GM21367 (cell line): ENCODE measurements around the gene GPC3.

ENCODE experiments used
- ATAC-seq: cut with Tn5 transposase; IDR thresholded peaks from one replicate; pipeline ENCODE4 v1.9.1; 2021; ENCODE audit not compliant: unreplicated experiment

GPC3 gene

DNA sequence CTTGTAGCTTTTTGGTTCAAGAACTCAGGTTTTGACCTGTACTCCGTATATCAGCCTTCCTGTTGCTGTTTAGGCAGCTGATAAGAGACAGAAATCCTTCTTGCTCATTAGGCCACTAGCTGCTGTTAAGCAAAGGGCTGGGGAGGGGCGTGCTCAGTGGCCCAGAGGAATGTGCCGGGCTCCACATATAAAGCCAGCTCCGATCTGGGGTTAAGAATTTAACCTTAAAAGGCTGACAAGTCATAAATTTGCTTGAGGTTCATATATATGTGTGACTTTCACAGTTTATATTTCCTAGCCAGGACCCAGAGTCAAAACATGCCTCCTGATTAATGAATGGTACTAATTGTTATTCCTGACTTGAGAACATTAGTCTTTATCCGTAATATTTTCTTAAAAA, 15.3 kb downstream of the GPC3 start:
- ATAC-seq: no peak

DNA sequence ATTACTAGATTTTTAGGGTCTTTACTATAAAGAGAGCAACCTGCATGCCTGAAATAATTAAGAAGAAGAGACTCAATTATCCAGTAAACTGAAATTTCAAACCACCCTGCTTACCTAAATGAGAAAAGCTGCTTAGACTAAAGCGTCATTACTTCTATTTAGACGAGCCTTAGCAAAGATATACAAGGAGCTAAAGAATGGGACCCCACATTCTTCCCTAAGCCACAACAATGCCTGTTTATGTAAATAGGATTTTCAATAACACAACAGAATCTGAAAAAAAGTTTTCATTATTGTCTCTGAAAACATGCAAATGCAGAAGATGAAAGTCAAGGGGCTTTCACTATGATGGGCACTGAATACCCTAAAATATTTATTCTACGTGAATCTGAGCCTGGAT, 16.2 kb downstream of the GPC3 start:
- ATAC-seq: no peak

DNA sequence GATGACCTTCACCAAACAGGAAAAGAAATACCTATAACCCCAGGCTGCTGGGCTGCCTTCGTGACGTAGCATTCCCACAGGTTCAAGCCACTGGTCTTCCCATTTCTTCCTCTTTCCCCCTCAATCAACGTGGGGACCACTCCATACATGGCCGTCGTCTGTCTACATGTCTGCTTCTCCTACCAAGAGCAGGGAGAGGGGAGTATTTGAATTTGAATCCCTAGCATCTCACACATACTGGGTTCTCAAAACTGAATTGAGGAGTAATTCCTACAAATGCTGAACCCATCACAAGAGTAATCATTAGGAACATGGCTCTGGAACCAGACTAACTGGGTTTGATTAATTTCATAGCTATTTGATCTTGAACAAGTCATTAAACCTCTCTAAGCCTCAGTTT, 17.3 kb downstream of the GPC3 start:
- ATAC-seq: no peak

DNA sequence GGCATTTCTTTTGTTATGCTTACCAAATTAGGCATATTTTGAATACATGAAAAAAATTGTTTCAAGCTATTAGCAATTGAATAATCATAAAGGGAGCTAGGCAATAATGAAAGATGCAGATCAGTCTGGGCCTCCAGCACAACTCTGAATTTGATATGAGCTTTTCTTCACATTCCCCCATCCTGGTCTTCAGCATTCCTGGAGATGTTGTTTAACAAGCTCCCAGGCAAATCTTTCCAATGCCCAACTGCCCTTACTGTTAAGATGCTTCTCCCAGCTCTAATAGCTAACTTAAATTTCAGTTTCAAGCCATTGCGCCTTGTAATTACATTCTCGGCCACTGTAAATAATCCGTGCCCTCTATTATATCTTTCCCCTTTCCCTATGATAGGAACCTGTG, 19.2 kb downstream of the GPC3 start:
- ATAC-seq: no peak

DNA sequence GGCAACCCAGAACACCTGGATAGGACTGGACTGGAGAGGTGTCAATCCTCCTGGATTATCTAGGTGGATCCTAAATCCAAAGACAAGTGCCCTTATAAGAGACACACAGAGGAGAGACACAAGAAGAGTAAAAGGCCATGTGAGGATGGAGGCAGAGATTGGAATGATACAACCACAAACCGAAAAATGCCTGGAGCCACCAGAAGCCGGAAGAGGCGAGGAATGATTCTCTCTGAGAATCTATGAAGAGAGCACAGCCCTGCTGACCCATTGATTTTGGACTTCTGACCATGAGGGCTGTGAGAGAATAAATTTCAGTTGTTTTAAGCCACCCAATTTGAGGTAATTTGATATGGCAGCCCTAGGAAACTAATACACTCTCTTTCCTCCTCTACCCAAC, 20.1 kb downstream of the GPC3 start:
- ATAC-seq: no peak

DNA sequence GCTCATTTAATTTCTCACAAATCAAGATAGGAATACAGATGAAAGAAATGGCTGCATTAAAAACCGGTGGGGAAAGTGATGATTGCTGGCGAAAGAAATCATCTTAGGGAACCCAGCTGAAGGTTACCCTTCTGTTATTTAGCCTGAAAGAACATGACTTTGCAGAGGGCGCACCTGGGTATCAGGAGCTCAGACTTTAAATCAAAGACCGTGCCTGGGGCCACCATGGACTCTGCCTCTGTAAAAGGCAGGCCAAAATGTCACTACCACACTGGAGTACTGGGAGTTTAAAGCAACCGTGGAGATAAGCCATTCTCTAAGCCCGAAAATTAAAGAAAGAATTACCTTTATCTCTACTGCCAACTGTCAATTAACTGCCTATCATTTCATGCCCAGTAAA, 24.3 kb downstream of the GPC3 start:
- no peak for ATAC-seq

DNA sequence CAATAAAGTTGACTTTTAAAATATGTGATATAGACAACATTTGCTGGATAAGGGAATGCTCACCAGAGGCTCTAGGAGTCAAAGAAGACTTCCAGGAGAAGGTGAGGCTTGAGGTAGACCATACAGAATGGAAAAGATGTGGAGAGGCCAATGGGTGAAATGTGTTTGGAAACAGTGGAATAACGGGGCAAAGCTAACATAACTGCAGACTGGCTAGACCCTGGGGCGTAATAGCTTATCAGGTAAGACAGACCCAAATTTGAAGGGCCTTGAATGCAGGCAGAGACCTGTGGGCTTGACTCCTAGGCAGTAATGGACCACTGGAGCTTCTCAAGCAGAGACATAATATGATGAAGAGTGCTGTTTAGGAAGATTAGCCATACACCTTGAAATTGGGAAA, 25.4 kb downstream of the GPC3 start:
- no peak for ATAC-seq

DNA sequence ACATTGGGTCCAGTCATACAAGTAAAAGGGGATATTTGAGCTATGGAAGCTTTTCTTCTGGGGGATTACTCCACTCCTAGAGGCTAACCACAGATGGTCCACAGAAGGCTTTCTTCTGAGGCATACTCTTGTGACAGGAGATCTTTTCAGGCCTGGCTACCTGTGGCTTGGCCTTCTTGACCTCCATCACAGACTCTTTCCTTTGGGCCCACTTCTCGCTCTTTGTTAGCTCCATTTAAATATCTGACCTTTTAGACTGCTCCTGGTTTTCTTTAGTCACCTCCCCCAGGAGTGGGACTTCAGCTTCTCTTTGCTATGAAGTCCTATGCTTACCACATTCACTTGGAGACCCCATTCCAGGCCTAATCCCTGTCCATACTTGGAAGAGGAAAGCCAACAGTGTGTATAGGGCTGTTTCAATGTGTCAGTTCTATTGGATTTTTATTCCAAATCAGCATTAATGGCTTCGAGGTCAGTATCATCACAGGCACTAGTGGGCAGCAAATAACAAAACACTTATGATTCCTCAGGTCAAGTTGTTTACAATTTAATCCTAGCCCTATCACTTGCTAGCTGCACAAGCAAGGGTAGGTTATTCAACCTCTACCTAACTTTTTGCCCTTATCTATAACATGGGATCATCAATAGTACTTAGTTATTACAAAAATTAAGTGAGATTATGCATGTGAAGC, 26.3 kb downstream of the GPC3 start:
- no peak for ATAC-seq

DNA sequence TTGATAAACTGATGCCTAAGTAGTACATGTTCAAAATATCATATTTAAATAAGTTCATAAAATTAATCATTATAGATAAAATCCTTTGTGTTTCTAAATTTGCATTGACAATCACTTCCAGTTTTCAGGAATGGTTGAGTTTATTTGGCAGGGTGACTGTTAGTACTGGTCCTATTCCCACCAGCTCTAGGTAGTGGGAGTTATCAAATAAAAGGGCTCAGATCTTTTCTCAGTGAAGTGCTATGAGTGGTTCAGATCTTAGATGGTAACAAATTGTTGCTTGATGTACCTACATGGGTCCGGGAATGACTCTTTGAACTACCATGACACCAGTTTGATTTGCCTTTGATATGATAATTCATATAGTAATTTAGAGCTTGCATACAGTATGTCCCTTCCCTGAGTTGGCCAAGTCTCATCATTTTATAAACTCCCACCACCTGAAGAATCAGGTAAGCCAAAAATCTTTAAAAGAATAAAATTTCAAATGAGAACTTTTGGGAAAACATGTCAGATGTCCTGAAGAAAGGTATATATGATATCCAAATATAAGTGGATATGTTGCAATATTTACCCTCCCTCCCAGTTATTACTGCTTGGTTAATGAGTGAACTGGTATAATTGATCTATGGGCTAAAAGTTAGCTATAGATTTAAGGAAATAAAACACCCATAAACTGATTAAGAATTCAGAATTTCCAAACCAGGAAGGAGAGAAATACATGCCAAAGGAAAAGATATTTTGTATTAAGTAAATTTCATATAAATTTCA, 28.6 kb downstream of the GPC3 start:
- no peak for ATAC-seq

DNA sequence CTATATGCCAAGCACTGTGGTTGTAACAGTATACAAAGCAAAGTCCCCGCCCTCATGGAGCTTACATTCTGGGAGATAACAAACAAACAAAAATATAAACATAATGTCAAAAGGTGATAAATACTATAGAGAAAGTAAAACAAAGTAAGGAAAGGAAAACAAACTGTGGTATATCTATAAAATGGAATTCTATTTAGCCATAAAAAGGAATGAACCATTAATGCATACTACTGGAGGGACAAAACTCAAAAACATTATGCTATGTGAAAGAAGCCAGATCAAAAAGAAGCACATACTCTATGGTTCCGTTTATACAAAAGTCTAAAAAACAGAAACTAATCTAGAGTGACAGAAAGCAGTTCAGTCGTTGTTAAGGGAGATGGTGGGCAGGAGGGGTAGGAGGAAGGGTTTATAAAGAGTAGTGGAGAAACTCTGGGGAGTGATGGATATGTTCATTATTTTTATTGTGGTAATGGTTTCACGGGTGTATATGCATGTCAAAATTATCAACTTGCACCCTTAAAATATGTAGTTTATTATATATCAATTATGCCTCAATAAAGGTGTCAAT, 31.5 kb downstream of the GPC3 start:
- ATAC-seq: no peak

DNA sequence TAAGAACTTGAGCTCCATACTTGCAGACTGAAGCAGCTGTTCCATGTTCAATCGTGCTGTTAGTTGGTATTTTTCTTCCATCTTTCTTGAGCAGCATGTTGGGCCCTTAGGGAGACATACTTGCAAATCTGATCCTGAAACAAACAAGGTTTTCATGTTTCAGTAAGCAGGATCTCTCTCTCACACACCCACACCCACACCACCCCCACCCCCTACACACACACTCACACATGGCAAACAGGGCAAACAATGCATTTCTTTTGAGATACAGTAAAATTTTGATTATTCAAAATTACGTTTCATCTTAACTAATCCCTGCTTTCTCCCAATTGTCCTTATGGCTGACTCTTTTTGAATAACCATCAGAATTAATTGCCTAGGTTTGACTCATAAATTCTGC, 32.3 kb downstream of the GPC3 start:
- no peak for ATAC-seq

DNA sequence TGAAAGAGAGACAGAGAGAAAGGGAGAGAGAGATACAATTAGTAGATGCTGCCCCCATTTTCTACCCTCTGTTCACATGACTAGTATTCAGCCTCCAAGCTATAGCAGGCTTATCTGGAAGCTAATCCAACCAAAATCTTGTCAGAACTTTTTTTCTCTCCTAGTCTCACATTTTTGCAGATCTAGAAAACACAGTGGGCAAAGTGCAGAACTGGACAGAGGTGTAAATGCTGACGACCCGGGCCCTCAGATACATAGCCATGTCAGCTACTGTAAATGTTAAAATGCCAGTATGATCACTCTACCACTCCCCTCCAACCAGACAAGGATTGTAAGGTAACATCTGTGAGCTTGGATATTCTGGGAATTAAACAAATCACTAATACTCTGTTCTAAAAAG, 34.3 kb downstream of the GPC3 start:
- ATAC-seq: no peak

DNA sequence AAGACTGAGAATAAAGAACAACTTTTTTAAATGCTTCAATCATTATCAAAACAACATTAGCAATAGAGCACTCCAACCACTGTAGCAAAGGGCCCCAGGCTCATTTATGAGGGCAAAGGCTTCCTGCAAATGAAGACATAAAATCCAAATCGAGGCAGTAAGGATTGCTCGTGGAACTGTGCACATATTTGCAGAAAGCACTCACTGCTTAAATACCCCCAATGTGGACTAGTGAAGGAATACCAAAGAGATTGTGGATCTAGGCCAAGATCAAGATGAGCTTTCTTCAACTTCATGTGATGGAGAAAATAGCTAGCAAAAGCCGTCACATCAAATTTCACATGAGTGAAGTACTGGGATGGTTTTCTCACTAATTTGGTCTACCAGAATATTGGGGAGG, 35.2 kb downstream of the GPC3 start:
- ATAC-seq: no peak

DNA sequence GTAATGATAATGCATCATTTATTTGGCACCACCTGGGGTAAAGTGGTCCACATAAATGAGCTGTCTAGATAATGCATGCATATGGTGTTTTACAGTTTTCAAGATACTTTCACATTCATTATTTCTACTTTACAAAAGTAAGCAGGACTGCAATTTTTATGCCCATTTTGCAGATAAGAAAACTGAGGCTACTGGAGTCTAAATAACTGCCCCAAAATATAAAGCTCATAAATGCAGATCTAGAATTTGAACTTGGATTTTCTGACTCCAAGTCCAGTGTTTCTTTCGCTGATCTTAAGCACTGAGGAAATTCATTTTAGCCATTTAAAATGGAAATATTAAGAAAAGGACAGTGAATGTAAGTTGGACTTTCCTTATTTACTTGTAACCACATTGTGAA, 36.5 kb downstream of the GPC3 start:
- ATAC-seq: no peak

DNA sequence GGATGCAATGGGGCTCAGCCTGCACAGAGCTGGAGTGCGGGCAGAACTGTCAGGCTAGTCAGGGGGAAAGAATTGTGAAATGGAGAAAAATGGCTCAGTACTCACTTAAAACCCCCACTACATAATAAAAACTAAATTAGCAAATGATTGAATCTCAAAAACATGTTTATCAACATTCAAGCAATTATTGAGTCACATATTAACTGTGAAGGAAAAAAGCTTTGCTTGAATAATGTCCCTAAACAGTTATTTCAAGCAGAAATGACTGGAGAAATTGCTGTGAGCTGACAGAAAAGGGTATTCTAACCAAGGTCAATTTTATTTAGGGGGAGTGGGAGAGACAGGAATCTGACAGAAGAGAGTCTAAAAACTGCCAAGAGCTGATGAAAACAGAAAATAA, 37.4 kb downstream of the GPC3 start:
- no peak for ATAC-seq

DNA sequence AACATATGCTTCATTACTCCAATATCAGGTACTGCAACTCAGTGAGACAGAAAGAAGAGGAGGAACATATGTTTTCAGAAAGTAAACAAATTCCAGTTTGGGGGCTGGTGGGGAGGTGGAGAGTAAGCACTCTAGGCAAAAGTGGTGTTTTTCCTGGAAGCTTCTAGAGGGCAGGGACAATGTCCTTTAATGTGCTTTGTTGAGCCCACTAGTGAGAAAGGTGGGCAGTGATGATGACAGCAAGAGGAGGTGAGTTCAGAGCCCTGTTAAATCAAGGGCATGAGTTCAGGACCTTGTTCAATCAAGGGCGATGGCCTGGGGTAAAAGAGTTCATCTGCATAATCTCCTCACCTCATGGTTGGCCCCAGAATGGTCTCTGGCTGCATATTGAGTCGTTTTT, 38.4 kb downstream of the GPC3 start:
- no peak for ATAC-seq

DNA sequence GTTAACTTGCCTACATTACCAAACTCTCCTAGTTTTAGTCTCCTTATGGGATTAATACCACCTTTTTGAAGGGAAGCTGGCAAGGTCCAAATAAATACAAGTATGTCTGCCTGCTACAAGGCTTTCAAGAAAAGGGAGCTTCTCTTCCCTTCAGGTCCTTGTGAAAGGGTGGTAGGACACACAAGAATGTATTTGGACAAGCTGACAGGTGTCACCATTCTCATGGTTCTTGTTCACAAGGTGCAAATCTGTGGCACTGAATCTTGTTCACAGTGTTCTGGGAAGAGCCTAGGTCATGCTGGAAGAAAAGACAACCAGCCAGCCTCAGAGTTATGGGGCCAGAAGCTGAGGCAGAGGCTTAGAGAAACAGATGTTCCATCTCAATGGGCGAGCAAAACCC, 41.9 kb downstream of the GPC3 start:
- ATAC-seq: no peak

DNA sequence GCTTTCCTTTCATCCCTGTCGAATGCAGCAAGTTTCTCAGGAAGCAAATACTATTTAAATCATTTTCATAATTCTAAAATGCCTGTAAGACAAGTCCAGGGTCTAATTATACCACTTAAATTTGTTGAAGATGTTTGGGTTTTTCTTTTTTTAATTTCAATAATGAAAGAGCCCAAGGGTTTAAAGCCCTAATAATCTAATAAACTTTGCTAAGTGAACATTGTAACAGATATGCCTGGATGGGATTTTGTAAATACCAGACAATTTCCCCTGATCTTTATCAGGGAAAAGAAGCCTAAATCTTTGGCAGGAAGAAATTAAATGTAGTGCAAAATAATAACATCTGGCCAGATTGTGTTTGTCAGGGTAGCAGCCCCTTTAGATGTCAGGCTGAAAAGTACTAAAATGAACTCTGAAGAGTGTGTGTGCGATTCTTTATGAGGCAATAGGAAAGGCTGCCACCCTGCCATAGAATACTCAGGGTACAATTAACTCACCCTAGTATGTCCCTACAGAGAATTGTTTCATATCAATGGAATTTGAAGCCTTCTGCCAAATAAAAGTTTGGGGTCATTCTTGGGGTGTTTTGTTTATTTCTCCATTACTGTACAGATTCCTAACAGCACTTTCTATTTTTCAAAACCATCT, 45.6 kb downstream of the GPC3 start:
- ATAC-seq: no peak

DNA sequence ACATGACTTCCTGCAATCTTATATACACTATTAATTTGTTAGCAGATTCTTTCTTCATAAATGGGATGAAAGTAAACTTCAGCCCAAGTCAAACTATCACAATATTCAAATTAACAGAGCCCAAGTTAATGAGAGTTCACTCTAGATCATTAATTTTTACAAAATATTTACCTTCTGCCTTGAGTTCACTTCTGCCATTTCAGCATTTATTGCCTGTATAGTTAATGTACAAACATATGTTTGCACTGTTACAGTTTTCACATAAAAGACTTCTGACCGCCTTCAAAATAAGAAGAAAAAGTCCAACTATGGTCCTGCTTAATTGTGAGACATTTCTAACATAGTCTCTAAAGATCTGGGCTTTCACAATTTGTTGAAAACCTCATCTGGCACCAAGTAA, 46.9 kb downstream of the GPC3 start:
- no peak for ATAC-seq

DNA sequence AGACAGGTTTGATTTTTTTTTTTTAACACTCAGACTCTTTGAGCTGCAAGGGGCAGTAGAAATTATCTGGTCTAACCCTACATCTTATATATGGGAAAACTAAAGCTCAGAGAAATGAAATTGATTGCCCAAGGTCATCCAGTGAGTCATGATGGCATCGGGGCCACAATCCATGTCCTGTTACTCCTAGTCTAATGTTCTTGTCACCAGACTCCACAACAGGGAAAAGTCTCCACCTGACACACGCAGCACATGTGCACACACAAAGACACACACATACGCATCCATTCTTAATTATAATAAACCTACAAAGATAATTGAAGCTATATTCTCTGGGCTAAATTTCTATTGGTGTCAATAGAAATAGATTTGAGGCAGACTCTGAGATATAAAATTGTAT, 48.4 kb downstream of the GPC3 start:
- no peak for ATAC-seq

DNA sequence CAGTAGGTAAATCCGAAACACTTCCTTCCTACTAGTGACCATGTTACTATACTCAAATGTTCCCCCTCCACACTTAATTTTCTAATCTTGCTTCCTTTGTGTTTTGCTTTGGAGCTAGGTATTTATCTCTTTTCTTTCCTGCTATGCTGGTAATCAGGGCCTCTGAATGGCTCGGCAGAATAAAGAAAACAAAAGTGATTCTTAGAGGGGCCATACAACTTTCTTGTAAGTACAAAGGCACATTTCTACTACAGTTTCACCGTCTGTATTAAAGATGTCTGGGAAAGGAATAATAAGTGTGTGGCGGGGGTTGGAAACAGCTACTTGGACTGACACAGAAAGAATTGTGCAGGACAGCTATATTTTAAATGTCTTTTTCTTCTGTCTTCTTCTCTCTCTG, 50.3 kb downstream of the GPC3 start:
- ATAC-seq: no peak

DNA sequence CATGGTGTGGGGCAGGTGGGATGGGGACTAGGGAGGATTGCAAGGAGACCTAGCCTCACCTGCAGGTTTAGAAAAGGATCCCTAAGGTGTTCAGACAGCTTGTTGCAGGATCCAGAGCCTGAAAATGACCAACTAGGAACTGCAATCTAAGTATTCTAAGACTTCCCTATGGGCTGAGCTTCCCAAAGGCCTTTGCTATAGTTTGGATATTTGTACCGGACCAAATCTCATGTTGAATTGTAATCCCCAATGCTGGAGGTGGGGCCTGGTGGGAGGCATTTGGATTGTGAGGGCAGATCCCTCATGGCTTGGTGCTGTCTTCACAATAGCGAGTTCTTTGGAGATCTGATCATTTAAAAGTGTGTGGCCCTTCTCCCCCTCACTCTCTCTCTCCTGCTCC, 52.1 kb downstream of the GPC3 start:
- no peak for ATAC-seq
